HG03135 (cell line): ENCODE measurements around the gene ACSL5.
"Not testable (repeated sequence)": the region's sequence is repeated elsewhere in the genome, so short reads cannot be mapped to it uniquely, and the experiment has no call there.

Source experiments
- ATAC-seq: cut with Tn5 transposase; IDR thresholded peaks from one replicate; pipeline ENCODE4 v1.9.1; 2021; ENCODE audit warnings: mild to moderate bottlenecking, moderate library complexity; ENCODE audit not compliant: unreplicated experiment

The ACSL5 gene

DNA sequence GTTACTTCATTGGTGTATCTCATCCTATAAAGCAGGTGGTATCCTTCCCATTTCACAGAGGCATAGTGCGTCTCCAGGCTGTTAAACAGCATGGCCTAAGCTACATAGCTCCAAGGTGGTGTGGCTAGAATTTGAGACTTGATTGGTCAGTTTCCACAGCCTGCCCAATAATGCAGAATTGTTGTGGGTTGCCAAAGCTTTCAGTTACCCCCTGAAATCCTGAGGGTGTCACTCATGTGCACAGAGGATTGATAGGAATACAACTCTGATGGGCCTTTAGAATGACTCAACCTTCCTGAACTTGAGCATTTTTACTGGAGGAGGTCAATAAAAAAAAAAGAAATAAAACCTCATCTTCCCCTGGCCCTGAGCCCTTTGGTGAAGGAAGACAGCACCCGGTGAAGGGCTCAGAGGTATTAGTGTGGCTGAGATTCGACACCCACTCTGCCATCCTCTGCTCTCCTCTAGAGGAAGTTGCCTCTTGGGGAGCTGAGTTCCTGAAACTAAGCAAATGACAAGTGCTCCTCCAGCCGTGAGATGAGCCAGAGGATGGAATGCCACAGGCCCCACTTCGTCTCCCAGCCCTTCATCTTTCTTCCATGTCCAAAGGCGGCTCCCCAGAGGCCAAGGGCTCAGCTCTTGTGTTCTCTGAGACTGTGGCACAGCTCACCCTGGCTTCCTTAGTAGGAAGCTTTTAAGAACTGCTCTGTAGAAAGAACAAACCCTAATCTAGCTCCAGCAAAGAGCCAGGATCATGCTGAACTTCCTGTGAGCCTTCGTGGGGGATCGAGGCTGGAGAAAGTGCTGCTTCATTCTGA, 1.0 kb downstream of the ACSL5 start:
- ATAC-seq: no peak

DNA sequence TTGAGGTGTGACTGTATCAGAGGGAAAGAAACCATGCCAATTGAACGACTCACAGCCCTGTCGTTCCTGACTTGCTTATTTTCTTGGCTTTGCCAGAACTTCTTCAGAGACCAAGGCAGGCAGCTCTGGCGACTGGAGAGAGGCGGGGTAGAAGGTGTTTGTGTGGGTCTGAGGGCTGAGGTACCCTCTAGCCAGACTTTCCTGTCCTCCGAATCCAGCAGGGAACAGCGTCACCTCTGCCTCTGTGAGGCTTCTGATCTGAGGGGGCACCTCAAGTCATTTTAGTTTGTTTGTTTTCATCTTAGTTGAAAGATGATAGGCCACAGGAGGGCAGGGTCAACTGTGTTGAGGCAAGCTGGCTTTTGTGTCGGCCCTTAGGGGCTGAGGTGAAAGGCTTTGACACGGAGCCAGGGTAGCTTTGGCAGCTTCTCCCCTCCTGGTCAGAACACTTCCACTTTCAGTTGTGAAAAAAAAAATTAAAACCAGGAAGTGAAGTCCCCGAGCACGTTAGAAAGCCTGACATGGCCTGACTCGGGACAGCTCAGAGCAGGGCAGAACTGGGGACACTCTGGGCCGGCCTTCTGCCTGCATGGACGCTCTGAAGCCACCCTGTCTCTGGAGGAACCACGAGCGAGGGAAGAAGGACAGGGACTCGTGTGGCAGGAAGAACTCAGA, 1.9 kb downstream of the ACSL5 start:
- peak; percentile 90 for ATAC-seq

DNA sequence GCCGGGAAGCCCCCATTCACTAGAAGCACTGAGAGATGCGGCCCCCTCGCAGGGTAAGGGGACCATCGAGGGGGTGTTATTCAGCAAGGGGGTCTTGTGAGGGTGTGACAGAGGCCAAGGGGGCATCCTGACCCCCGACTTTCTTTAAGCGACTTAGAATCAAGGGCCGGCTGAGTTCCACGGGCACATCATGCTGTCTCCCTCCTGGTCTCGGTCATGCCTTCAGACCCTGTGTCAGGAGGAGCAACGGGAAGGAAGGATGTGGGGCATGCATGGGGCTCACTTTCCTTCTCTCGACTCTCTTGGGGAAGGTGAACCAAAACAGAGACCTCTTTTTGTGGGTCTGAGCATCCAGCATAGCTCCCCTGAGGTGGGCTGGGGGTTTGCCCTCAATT, 2.5 kb downstream of the ACSL5 start:
- peak; percentile 34 for ATAC-seq

DNA sequence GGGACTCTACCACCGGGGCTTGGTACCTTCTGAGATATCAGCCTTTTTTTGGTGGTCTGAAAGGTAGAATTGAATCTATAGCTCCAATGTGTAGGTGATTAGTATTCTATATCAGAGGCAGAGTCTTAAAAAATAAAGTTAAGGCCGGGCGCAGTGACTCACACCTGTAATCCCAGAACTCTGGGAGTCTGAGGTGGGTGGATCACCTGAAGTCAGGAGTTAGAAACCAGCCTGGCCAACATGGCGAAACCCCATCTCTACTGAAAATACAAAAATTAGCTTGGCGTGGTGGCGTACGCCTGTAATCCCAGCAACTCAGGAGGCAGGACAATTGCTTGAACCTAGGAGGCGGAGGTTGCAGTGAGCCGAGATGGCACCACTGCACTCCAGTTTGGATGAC, 3.2 kb downstream of the ACSL5 start:
- ATAC-seq: not testable (repeated sequence)

DNA sequence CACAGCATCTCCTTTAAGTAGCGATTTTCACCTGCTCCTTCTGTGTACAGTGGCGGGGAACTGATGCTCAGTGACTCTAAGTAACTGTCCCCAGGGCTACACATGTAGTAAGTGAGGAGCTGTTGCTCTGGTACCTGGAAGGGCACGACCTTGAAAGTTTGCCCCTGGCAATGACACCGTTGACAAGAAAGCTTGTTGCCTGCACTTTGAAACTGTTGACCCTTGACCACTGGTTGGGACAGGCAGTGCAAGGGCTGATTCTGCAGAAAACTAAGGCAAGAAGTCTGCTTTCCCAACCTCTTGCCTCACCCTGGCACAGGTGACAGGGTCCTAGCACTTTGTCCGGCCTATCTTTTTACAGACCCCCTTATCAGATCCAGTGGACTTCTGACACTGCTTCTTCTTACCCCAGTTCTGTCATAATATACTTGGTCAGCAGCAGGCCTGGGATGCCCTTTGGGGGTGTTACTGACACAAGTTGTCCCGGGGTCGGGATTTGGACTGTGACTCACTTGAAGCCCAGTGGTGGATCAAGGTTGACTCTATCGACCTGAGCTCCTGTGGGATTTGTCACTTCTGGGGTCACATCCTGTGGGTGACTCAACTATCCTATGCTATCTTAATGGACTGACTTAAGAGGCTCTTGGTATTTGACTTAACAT, 5.8 kb downstream of the ACSL5 start:
- ATAC-seq: no peak

DNA sequence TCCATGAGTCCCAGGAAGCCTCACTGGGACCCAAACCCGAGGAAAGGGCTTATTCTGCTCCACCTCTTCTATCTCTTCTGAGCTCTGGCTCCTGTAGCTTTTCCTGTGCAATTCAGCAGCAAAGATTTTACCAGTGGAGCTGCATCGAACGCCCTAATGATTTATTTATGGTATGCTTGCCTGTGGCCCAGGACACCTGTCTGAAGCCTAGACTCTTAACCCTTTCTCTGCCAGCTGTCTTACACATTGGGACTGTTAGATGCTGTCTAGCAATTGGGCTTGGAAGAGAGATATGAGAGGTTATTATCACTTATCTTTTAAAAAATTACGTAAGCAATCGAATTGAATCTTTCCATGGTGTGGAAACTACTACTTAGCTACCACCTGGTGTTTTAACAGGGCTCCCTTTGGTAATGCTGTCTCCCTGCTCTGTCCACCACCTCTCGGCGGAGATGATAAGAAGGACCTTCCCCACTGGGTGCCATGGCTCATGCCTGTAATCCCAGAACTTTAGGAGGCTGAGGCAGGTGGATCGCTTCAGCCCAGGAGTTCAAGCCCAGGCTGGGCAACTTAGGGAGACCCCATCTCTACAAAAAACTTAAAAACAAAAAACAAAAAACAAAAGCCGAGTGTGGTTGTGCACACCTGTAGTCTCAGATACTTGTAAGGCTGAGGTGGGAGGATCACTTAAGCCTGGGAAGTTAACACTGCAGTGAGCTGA, 8.8 kb downstream of the ACSL5 start:
- no peak for ATAC-seq

DNA sequence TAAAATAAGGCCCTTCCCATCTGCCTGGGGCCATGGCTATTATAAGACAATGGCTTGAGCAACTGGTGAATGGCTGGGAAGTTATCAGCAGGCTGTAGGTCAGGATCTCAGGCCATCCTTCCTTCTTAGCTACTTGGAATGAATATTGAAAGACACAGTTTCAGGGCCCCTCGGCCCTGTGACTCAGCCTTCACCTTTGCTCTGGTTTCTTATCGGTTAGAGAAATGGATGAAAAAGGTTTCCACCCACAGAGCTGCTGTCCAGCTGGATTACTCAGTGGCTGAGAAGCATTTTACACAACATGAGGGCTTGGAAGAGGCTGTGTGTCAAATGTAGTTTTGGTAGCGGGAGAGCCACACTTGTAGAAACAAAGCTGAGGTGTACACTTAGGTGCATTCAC, 9.4 kb downstream of the ACSL5 start:
- no peak for ATAC-seq

DNA sequence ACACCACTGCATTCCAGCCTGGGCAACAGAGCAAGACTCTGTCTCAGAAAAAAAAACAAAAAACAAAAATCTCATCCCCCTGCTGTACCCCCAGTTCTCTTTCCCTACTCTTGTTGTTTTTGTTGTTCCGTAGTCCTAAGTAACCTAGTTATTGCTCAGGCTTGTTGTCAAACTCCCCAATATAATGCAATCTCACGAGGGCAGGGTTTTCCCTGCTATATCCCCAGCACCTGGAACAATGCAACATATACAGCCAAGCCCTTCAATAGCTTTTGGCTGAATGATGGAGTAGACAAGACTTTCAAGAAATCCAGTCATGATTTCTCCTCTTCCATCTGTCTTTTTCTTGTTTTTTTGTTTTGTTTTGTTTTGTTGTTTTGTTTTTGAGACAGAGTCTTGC, 10.2 kb downstream of the ACSL5 start:
- ATAC-seq: no peak

DNA sequence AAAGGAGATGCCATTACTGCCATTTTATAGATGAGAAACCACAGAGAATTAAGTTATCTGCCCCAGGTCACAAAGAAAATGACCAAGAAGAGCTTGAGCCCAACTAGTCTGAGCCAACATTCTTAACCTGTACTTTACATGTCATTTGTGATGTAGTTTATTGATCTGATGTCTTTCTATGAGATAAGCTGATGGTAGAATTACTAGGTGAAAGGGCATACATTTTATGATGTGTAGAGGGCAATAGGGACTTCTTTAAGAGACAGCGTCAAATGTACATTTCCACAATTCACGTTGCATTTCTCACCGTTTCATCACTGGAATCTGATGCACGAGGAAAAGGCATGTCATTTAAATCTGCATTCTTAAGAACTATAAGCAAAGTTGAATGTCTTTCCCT, 11.3 kb downstream of the ACSL5 start:
- ATAC-seq: no peak

DNA sequence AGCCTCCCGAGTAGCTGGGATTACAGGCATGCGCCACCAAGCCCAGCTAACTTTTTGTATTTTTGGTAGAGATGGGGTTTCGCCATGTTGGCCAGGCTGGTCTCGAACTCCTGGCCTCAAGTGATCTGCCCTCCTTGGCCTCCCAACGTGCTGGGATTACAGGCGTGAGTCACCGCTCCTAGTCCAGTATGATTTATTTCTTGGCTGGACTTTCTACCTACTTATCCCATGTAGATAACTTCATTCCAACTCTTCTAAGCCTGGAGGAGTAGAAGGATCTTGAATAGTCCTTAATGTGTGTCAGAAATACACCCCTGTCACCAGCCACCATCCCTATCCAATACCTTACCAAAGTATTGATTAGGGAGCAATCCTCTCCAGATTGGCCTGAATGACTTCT, 14.1 kb downstream of the ACSL5 start:
- ATAC-seq: not testable (repeated sequence)

DNA sequence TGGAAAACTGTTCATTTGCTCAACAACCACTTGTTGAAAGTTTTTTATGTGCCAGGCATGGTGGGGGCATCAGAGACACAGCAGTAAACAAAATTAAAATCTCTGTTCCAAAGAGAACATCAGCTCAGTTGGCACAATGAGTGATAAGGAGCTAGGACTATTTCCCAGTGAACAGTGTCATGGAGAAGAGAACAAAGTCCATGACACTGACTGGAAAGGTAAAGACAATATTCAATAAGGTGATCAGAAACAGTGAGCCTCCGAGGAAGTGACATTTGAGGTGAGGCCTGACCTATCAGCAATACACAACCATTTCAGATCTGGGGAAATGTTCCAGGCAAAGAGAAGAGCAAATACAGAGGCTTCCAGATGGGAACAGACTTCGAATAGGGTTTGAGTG, 14.6 kb downstream of the ACSL5 start:
- ATAC-seq: no peak

DNA sequence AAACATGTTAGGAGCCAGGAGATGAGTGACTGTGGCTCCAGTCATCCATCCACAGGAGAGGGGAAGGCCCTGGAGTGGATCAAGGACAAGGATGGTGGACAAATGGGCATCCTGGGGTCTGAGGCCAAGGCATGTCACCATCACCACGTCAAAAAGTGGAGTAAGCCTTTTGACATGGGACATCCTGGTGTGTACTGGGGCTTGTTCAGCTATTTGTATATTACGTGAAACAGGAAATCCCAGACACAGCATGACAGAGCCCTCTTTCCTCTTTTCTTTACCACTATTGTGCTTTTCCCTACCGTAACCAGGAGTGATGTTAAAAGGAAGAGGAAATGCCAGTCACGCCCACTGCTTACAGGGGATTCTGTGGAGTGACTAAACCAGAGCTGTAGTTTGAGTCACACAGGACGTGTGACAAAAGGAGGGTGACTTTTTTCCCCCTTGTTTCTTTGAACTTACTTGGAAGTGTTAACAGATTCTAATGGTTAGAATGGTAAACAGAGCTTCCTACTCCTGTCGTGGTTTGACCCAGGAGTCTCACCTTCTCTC, 15.4 kb downstream of the ACSL5 start:
- peak; percentile 58 for ATAC-seq

DNA sequence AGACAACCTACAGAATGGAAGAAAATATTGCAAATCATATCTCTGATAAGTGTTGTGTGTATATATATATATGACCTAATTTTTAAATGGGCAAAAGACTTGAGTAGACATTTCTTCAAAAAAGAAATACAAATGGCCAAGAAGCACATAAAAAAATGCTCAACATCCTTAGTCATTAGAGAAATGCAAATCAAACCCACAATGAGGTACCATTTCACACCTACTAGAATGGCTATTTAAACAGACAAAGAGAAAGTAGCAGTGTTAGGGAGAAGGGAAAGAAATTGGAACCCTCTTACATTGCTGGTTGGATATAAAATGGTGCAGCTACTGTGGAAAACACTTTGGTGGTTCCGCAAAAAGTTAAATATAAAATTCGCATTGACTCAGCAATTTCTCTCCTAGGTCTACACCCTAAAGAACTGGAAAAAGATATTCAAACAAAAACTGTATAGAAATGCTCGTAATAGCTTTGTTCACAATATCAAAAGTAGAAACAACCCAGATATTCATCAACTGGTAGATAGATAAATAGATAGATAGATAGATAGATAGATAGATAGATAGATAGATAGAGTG, 16.3 kb downstream of the ACSL5 start:
- no peak for ATAC-seq

DNA sequence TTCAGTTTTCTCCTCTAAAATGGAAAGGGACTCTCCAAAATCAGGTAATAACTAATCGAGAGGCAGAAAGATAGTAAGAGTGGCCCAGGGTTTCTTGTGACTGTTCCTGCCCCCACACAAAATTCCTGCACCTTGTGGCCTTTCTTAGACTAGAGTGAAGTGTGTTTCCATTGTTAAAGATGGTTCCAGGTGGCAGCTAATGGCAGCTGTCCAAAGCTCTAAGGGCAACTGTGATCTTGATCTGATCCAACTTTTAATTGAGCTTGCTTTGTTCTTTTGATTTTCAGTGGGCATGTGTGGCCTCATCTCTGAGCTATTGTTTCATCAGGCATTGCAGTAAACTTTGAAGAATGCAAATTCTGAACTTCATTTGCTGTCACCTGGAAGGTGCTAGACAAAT, 19.4 kb downstream of the ACSL5 start:
- ATAC-seq: no peak

DNA sequence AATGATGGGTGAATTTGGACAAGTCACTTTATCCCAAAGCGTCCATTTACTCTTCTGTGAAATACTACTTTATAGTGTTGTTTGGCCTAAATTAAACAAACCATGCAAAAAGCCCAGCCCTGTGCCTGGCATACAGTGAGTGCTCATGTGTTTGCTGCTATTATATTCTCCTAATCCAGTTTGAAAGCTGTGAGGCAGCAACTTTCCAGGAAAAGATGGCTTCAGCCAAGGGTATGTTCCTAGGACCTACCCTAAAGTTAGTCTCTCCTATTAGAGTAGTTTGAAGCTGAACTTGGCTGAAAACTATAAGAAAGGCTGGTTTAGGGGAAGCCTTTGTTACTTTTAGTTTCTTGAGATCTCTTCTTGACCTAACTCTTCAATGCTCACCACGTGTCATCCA, 19.9 kb downstream of the ACSL5 start:
- ATAC-seq: no peak

DNA sequence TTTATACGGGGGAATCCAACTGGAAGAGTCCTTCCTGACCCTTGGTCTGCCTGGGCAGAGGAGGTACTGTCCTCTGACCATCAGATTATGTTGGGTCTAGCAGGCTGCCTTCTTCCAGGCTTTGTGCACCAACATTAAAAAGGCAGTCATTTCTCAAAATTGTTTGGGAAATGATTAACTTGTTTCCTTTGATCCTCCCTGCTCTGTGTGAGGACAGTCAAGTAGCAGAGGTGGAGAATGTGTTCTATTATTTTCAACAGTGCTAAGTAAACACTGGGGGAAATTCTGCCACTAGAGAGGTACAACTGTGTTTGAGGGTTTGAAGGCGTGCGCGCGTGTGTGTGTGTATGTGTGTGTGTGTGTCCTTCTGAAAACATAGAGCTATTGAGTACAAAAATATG, 20.6 kb downstream of the ACSL5 start:
- no peak for ATAC-seq

DNA sequence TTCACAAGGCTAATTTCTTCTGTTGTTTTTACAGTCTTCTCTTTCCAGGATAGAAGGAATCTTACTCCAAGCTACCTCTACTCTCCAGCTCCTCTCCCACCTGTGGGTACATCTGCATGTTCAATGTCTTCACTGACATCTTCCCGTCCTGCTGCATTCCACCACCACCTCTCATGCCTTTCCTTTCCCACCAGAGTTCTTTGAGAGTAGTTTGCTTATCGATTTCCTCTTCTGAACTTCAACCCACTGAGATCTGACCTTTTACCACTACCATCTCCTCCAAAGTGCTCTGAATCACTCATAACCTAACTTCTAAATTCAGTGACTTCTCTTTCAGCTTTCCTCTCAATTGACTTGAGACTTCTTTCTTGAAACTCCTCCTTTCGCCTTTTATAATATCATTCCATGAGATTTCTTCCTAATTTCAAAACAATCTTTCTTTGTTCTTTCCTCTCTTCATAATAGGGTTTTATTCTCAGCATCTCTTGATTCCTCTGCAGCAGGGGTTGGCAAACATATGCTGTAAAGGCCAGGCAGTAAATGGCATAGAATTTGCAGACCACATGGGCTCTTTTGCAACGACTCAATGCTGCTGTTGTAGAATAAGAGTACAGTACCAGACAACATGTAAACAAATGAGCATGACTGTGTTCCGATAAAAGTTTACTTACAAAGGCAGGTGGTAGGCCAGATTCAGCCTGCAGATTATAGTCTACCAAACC, 22.1 kb downstream of the ACSL5 start:
- no peak for ATAC-seq

DNA sequence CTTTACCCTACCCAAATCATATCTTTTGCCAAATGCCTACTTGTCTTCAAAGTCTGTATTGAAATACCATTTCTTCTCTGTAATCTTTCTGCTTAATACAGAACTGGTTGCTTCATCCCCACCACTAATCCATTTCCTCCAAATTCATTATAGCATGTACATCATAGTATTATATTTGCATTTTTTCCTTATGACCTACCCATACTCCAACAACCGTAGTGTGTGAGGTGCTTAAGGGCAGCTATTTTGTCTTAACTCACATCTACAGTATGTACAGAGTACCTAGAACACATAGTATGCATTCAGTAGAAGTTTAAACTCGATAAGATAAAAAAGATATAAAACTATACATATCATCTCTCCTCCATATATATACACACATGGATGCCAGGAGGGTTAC, 23.7 kb downstream of the ACSL5 start:
- no peak for ATAC-seq

DNA sequence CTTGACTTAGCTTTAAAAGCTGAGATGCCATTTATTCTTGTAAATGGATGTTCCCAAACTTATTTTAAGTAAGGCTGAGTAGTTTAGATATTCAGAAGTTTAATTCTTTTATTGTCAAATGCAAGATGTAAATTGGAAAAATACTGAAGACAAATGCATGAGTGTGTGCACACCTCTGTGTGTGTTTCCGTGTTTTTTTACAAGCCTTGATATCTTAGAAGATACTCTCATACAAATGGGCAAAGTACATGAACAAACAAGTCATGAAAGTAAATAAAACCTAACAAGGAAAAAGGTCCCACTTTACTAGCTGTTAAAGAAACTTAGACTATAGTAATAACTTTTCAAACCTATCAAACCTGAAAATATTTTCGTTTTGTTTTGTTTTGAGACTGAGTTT, 29.0 kb downstream of the ACSL5 start:
- ATAC-seq: no peak

DNA sequence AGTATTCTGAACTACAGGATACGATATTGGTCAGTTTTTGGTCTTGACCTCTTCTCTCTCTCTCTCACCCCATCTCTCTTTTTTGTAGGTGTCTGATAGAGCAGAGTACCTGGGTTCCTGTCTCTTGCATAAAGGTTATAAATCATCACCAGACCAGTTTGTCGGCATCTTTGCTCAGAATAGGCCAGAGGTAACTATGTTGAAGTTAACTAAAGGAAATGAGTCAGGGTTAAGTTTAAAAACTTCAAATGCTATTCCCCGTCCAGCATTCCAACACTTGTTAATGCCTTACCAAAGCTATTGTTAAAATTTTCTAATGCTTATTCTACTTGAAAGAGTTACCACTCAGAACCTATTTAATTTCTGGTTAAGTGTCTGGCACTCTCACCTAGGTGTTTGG, 30.7 kb downstream of the ACSL5 start:
- ATAC-seq: no peak
